CD14-positive monocyte (primary cell): ENCODE data around the gene SLC35D1. TPM values are rescaled to one million over a fixed set of nuclear protein-coding genes. Genes with fewer than 3 reads are reported as not detected.

Source experiments
- DNase-seq, 3 donors: peaks; one replicate each; pipeline ENCODE4 v3.0.0-alpha.2; 2011 to 2022
- H2AFZ ChIP-seq: 2 replicates; pipeline ENCODE4 v1.6.0; 2012; ENCODE audit warnings: mild to moderate bottlenecking, low read depth, low read length, inconsistent platforms; ENCODE audit not compliant: insufficient read depth, poor library complexity, severe bottlenecking
- H3K27ac ChIP-seq, 2 donors: 1 replicate in 1 of 2; 2 replicates in 1 of 2; pipeline ENCODE4 v1.5.1; 2012 to 2013; ENCODE audit warnings: low read length in 2 of 2, control low read depth in 1 of 2, inconsistent platforms in 1 of 2, low read depth in 1 of 2, mild to moderate bottlenecking in 1 of 2
- H3K27me3 ChIP-seq, 2 donors: one replicate each; pipeline versions ENCODE4 v1.6.0 to v1.6.1; 2011 to 2013; ENCODE audit warnings: low read length in 2 of 2; ENCODE audit not compliant: control insufficient read depth in 2 of 2, insufficient read depth in 2 of 2
- H3K36me3 ChIP-seq, 2 donors: replicated peaks in 1 of 2; 1 replicate in 1 of 2; 2 replicates in 1 of 2; pipeline versions ENCODE4 v1.5.1 to v1.6.1; 2012 to 2013; ENCODE audit warnings: low read length in 2 of 2, control low read depth in 1 of 2, inconsistent platforms in 1 of 2, mild to moderate bottlenecking in 1 of 2; ENCODE audit not compliant: insufficient read depth in 2 of 2, control insufficient read depth in 1 of 2
- H3K4me1 ChIP-seq, 2 donors: 1 replicate in 1 of 2; 2 replicates in 1 of 2; pipeline versions ENCODE4 v1.5.1 to v1.6.1; 2012 to 2013; ENCODE audit warnings: low read length in 2 of 2, control low read depth in 1 of 2, inconsistent platforms in 1 of 2, mild to moderate bottlenecking in 1 of 2, moderate library complexity in 1 of 2; ENCODE audit not compliant: insufficient read depth in 2 of 2, control insufficient read depth in 1 of 2
- H3K4me2 ChIP-seq: replicated peaks from 2 replicates; pipeline ENCODE3; 2012; ENCODE audit warnings: low read length, moderate library complexity, mild to moderate bottlenecking; ENCODE audit not compliant: poor library complexity, severe bottlenecking; ENCODE audit errors: extremely low read depth
- H3K4me3 ChIP-seq, 3 experiments: fragments of 200-600 bp in 1 of 3; sonication (generic) in 1 of 3; replicated peaks in 1 of 3; 1 replicate in 2 of 3; 2 replicates in 1 of 3; pipeline ENCODE4 v1.5.1; 2011 to 2013; ENCODE audit warnings: low read length in 3 of 3, mild to moderate bottlenecking in 3 of 3, control low read depth in 2 of 3, low read depth in 2 of 3, inconsistent platforms in 1 of 3, moderate library complexity in 1 of 3
- H3K79me2 ChIP-seq: 2 replicates; pipeline ENCODE4 v1.6.0; 2012; ENCODE audit warnings: mild to moderate bottlenecking, control low read depth, inconsistent platforms, low read length, moderate library complexity; ENCODE audit not compliant: insufficient read depth
- H3K9ac ChIP-seq: 2 replicates; pipeline ENCODE4 v1.6.0; 2017; ENCODE audit warnings: low read length, mild to moderate bottlenecking; ENCODE audit not compliant: insufficient read depth, poor library complexity, severe bottlenecking
- H3K9me3 ChIP-seq, 2 donors: replicated peaks in 1 of 2; 1 replicate in 1 of 2; 2 replicates in 1 of 2; pipeline versions ENCODE4 v1.5.1 to v1.6.1; 2012 to 2013; ENCODE audit warnings: low read length in 2 of 2, control low read depth in 1 of 2; ENCODE audit not compliant: control insufficient read depth in 1 of 2, insufficient read depth in 1 of 2
- H4K20me1 ChIP-seq: 2 replicates; pipeline ENCODE4 v1.6.0; 2012; ENCODE audit warnings: mild to moderate bottlenecking, low read length, control low read depth, moderate library complexity; ENCODE audit not compliant: insufficient read depth
- H3K27ac Mint-ChIP-seq, 7 donors: one replicate each; pipeline ENCODE4 v1.8.0; 2020; ENCODE audit warnings: mild to moderate bottlenecking in 7 of 7, mixed read lengths in 7 of 7, moderate library complexity in 6 of 7, inconsistent platforms in 2 of 7
- H3K27me3 Mint-ChIP-seq, 3 donors: one replicate each; pipeline ENCODE4 v1.8.0; 2021 to 2022; ENCODE audit warnings: low read depth in 3 of 3, mild to moderate bottlenecking in 3 of 3, mixed read lengths in 3 of 3, moderate library complexity in 3 of 3, inconsistent platforms in 1 of 3
- H3K36me3 Mint-ChIP-seq, 2 donors: one replicate each; pipeline ENCODE4 v1.8.0; 2020; ENCODE audit warnings: mixed read lengths in 2 of 2, inconsistent platforms in 1 of 2, mild to moderate bottlenecking in 1 of 2
- H3K4me1 Mint-ChIP-seq: one replicate; pipeline ENCODE4 v1.8.0; 2020; ENCODE audit warnings: mild to moderate bottlenecking, mixed read lengths
- H3K4me3 Mint-ChIP-seq, 2 donors: one replicate each; pipeline ENCODE4 v1.8.0; 2020; ENCODE audit warnings: mild to moderate bottlenecking in 2 of 2, mixed read lengths in 2 of 2, moderate library complexity in 1 of 2
- H3K9me3 Mint-ChIP-seq, 7 donors: one replicate each; pipeline ENCODE4 v1.8.0; 2020 to 2022; ENCODE audit warnings: mixed read lengths in 7 of 7, mild to moderate bottlenecking in 6 of 7, moderate library complexity in 6 of 7, inconsistent platforms in 2 of 7
- CTCF ChIP-seq: fragments of 200-600 bp; IDR thresholded peaks from one replicate; pipeline ENCODE4 v1.8.0; 2022; ENCODE audit warnings: antibody characterized with exemption, mild to moderate bottlenecking
- WGBS: methylation state at CpG from one replicate; pipeline ENCODE4 v1.1.5; 2013; ENCODE audit warnings: missing lambda C conversion rate; ENCODE audit not compliant: insufficient coverage; 5-methylcytosine and 5-hydroxymethylcytosine counted together
- intact Hi-C, 2 donors: fragments of 100-400 bp; cut with micrococcal nuclease; formaldehyde crosslinking; loops; one replicate each; pipeline versions ENCODE4 v1.15.0 to v1.15.1; 2023
- polyA plus RNA-seq, 3 donors: library from polyadenylated mRNA; depleted of rRNA in 1 of 3; unstranded in 2 of 3; stranded (reverse) in 1 of 3; fragments of 300-500 nt in 2 of 3; fragments of >200 nt in 1 of 3; fragmentation: Illumina TruSeq in 2 of 3; gene quantifications; 1 replicate in 2 of 3; 2 replicates in 1 of 3; pipeline ENCODE4 v1.2.3, GENCODE V29; 2012 to 2021

The SLC35D1 gene
- polyA plus RNA-seq, 3 donors = 2.2 to 3.3 (median 2.7) TPM

- DNase-seq = no peak
- Mint-ChIP-seq H3K27ac (no peak overlapping the region), H3K36me3 (peaks cover 63 to 91% of the 10 kb centered on the region in 2 donors), H3K27me3 (no peaks in the 10 kb centered on the region), H3K4me3 (no peak overlapping the region), H3K9me3 (no peaks in the 10 kb centered on the region), H3K4me1 (no peaks in the 10 kb centered on the region)
- H2AFZ ChIP-seq = no peak overlapping the region
- no peaks in the 10 kb centered on the region for H3K9me3 ChIP-seq
- no CpG with 5 or more reads among the region's 3 CpGs for WGBS
- no peak overlapping the region for H3K27ac ChIP-seq
- H3K4me2 ChIP-seq = no peak overlapping the region
- H3K4me1 ChIP-seq = no peaks in the 10 kb centered on the region
- H3K4me3 ChIP-seq = no peak overlapping the region
- peaks cover 64% of the 10 kb centered on the region for H3K79me2 ChIP-seq
- H3K9ac ChIP-seq = no peak overlapping the region
- H3K36me3 ChIP-seq = peaks cover 75 to 100% of the 10 kb centered on the region in 2 donors
- H4K20me1 ChIP-seq = peaks cover 87% of the 10 kb centered on the region
- intact Hi-C loops = no loop called here
- no peaks in the 10 kb centered on the region for H3K27me3 ChIP-seq
- TF ChIP-seq CTCF = no peak
Measured at GRCh38 chr1:66957938-66958337, 96.0 kb downstream of the SLC35D1 start.

- Histone ChIP-seq H3K4me1 (no peaks in the 10 kb centered on the region), H3K27me3 (no peaks in the 10 kb centered on the region), H3K9ac (no peak overlapping the region), H4K20me1 (peaks cover 95% of the 10 kb centered on the region), H3K9me3 (no peaks in the 10 kb centered on the region), H3K4me3 (no peak overlapping the region), H3K36me3 (peaks cover 70 to 99% of the 10 kb centered on the region in 2 donors), H3K4me2 (no peak overlapping the region), H3K27ac (no peak overlapping the region), H3K79me2 (peaks cover 91% of the 10 kb centered on the region), H2AFZ (no peak overlapping the region)
- DNase-seq = no peak
- H3K4me1 Mint-ChIP-seq = no peaks in the 10 kb centered on the region
- H3K4me3 Mint-ChIP-seq = no peak overlapping the region
- H3K9me3 Mint-ChIP-seq = no peaks in the 10 kb centered on the region
- TF ChIP-seq CTCF = no peak
- peaks cover 61 to 87% of the 10 kb centered on the region in 2 donors for H3K36me3 Mint-ChIP-seq
- intact Hi-C loops = no loop called here
- no CpG with 5 or more reads among the region's 4 CpGs for WGBS
- H3K27ac Mint-ChIP-seq = peak overlapping the region in 2 of 7 donors; percentile 50 to 57
- no peaks in the 10 kb centered on the region for H3K27me3 Mint-ChIP-seq
Measured at GRCh38 chr1:66954208-66954607, 99.7 kb downstream of the SLC35D1 start.
